ENCODE results near the gene NEB.

Gene NEB

GRCh38 chr2:151549191-151549590 lies 185.1 kb downstream of the NEB start:
- DNase-seq (ENCODE audit: low spot score): no peak

- no peak for DNase-seq (ENCODE audit: low spot score)
Measured at GRCh38 chr2:151544449-151544848, 189.8 kb downstream of the NEB start.

GRCh38 chr2:151543876-151544275 lies 190.4 kb downstream of the NEB start:
- DNase-seq (ENCODE audit: low spot score): no peak

GRCh38 chr2:151534001-151534400 lies 200.3 kb downstream of the NEB start:
- DNase-seq (ENCODE audit: low spot score): no peak

GRCh38 chr2:151533127-151533526 lies 201.1 kb downstream of the NEB start:
- no peak for DNase-seq (ENCODE audit: low spot score)

- no peak for DNase-seq (ENCODE audit: low spot score)
Measured at GRCh38 chr2:151526572-151527090, 207.6 kb downstream of the NEB start.

- DNase-seq (ENCODE audit: low spot score): no peak
Measured at GRCh38 chr2:151525821-151526373, 208.4 kb downstream of the NEB start.

- peak; percentile 24 for DNase-seq (ENCODE audit: low spot score)
Measured at GRCh38 chr2:151523850-151524249, 210.4 kb downstream of the NEB start.

GRCh38 chr2:151522556-151522955 lies 211.7 kb downstream of the NEB start:
- no peak for DNase-seq (ENCODE audit: low spot score)

GRCh38 chr2:151520976-151521375 lies 213.3 kb downstream of the NEB start:
- no peak for DNase-seq (ENCODE audit: low spot score)

- peak; percentile 36 for DNase-seq (ENCODE audit: low spot score)
Measured at GRCh38 chr2:151518802-151519201, 215.5 kb downstream of the NEB start.

- DNase-seq (ENCODE audit: low spot score): no peak
Measured at GRCh38 chr2:151508519-151508918, 225.8 kb downstream of the NEB start.

- DNase-seq (ENCODE audit: low spot score): no peak
Measured at GRCh38 chr2:151506170-151506569, 228.1 kb downstream of the NEB start.

- DNase-seq (ENCODE audit: low spot score): no peak
Measured at GRCh38 chr2:151498178-151498577, 236.1 kb downstream of the NEB start.

GRCh38 chr2:151491496-151491895 lies 242.8 kb downstream of the NEB start:
- DNase-seq (ENCODE audit: low spot score): no peak

GRCh38 chr2:151490276-151490675 lies 244.0 kb downstream of the NEB start:
- DNase-seq (ENCODE audit: low spot score): no peak

GRCh38 chr2:151486053-151486452 lies 248.2 kb downstream of the NEB start:
- DNase-seq (ENCODE audit: low spot score): no peak

GRCh38 chr2:151484100-151484499 lies 250.2 kb downstream of the NEB start:
- DNase-seq (ENCODE audit: low spot score): no peak

GRCh38 chr2:151483546-151483945 lies 250.7 kb downstream of the NEB start:
- DNase-seq (ENCODE audit: low spot score): no peak

- no peak for DNase-seq (ENCODE audit: low spot score)
Measured at GRCh38 chr2:151482171-151482725, 252.0 kb downstream of the NEB start.

GRCh38 chr2:151481744-151482143 lies 252.5 kb downstream of the NEB start:
- no peak for DNase-seq (ENCODE audit: low spot score)

GRCh38 chr2:151478011-151478410 lies 256.3 kb downstream of the NEB start:
- DNase-seq (ENCODE audit: low spot score): peak; percentile 47

GRCh38 chr2:151476287-151476686 lies 258.0 kb downstream of the NEB start:
- DNase-seq (ENCODE audit: low spot score): no peak

- no peak for DNase-seq (ENCODE audit: low spot score)
Measured at GRCh38 chr2:151475071-151475470, 259.2 kb downstream of the NEB start.
